HEK293 (cell line): ENCODE results near the gene NFIC.
A peak's percentile ranks its signal among the peaks of the same experiment; 100 is the strongest.

Source experiments
- CTCF ChIA-PET: fragments of 350-600 bp; formaldehyde crosslinking; extraction: SDS; loops from one replicate; lab custom pipeline; 2021; ENCODE audit warnings: antibody characterized with exemption; lab: Yijun Ruan, JAX
- POLR2A ChIA-PET: fragments of 300-600 bp; formaldehyde crosslinking; extraction: SDS; loops from one replicate; lab custom pipeline; 2020; ENCODE audit warnings: antibody characterized with exemption, inconsistent platforms; lab: Yijun Ruan, JAX
- H3K27ac ChIP-seq: fragments of 200-500 bp; sonication (Bioruptor generic); 2 replicates; pipeline ENCODE4 v1.5.1; 2014; ENCODE audit warnings: low read depth, low read length, control low read depth, inconsistent platforms; ENCODE audit errors: extremely low read depth
- H3K36me3 ChIP-seq, 2 experiments: fragments of 200-500 bp in 1 of 2; sonication (Bioruptor generic) in 1 of 2; 1 replicate in 1 of 2; 2 replicates in 1 of 2; pipeline ENCODE4 v1.5.1; 2014 to 2017; ENCODE audit warnings: inconsistent platforms in 2 of 2, low read length in 2 of 2; ENCODE audit not compliant: control insufficient read depth in 2 of 2, insufficient read depth in 1 of 2
- H3K4me1 ChIP-seq: fragments of 200-500 bp; sonication (Bioruptor generic); 2 replicates; pipeline ENCODE4 v1.5.1; 2014; ENCODE audit warnings: mild to moderate bottlenecking, low read length, inconsistent platforms; ENCODE audit not compliant: control insufficient read depth, insufficient read depth
- H3K4me3 ChIP-seq: 2 replicates; pipeline ENCODE4 v1.5.1; 2011; ENCODE audit warnings: low read depth, mild to moderate bottlenecking, control low read depth, low read length, moderate library complexity
- H3K9me3 ChIP-seq: fragments of 200-500 bp; sonication (Bioruptor generic); 2 replicates; pipeline ENCODE4 v1.5.1; 2014; ENCODE audit warnings: low read depth, low read length, inconsistent platforms; ENCODE audit not compliant: control insufficient read depth, insufficient read depth
- EGR2 ChIP-seq: fragments of 450-650 bp; formaldehyde crosslinking; IDR thresholded peaks from 2 replicates; pipeline ENCODE4 v1.5.1; 2016; ENCODE audit warnings: low read depth, missing biosample characterization, missing genetic modification characterization
- SCRT1 ChIP-seq: fragments of 450-650 bp; formaldehyde crosslinking; IDR thresholded peaks from 2 replicates; pipeline ENCODE4 v1.5.1; 2016; ENCODE audit warnings: missing biosample characterization, missing genetic modification characterization, borderline replicate concordance
- SP7 ChIP-seq: fragments of 450-650 bp; formaldehyde crosslinking; IDR thresholded peaks from 2 replicates; pipeline ENCODE4 v1.5.1; 2016; ENCODE audit warnings: missing biosample characterization, missing genetic modification characterization
- ZBTB11 ChIP-seq: fragments of 450-650 bp; formaldehyde crosslinking; conservative IDR thresholded peaks from 2 replicates; pipeline ENCODE4 v1.5.1; 2016; ENCODE audit warnings: low read depth, missing biosample characterization, missing genetic modification characterization
- ZBTB49 ChIP-seq: fragments of 450-650 bp; formaldehyde crosslinking; IDR thresholded peaks from 2 replicates; pipeline ENCODE4 v1.5.1; 2016; ENCODE audit warnings: missing biosample characterization, missing genetic modification characterization, low read depth
- ZNF140 ChIP-seq: fragments of 450-650 bp; formaldehyde crosslinking; IDR thresholded peaks from 2 replicates; pipeline ENCODE4 v1.5.1; 2016; ENCODE audit warnings: missing biosample characterization, missing genetic modification characterization
- ZNF280D ChIP-seq: fragments of 450-650 bp; formaldehyde crosslinking; IDR thresholded peaks from 2 replicates; pipeline ENCODE4 v1.5.1; 2016; ENCODE audit warnings: missing biosample characterization, missing genetic modification characterization
- ZNF324 ChIP-seq: fragments of 450-650 bp; formaldehyde crosslinking; IDR thresholded peaks from 2 replicates; pipeline ENCODE4 v1.5.1; 2016; ENCODE audit warnings: missing biosample characterization, missing genetic modification characterization
- ZNF354C ChIP-seq: fragments of 450-650 bp; formaldehyde crosslinking; IDR thresholded peaks from 2 replicates; pipeline ENCODE4 v1.5.1; 2016; ENCODE audit warnings: missing biosample characterization, missing genetic modification characterization, low read depth, borderline replicate concordance
- ZNF366 ChIP-seq: fragments of 450-650 bp; formaldehyde crosslinking; conservative IDR thresholded peaks from 2 replicates; pipeline ENCODE4 v1.5.1; 2016; ENCODE audit warnings: missing biosample characterization, missing genetic modification characterization
- ZNF391 ChIP-seq: fragments of 450-650 bp; formaldehyde crosslinking; IDR thresholded peaks from 2 replicates; pipeline ENCODE4 v1.5.1; 2016; ENCODE audit warnings: low read depth, missing biosample characterization, missing genetic modification characterization, borderline replicate concordance
- ZNF398 ChIP-seq: fragments of 450-650 bp; formaldehyde crosslinking; IDR thresholded peaks from 2 replicates; pipeline ENCODE4 v1.5.1; 2017; ENCODE audit warnings: missing biosample characterization, missing genetic modification characterization
- ZNF473 ChIP-seq: fragments of 450-650 bp; formaldehyde crosslinking; IDR thresholded peaks from 2 replicates; pipeline ENCODE4 v1.5.1; 2017; ENCODE audit warnings: missing biosample characterization, missing genetic modification characterization
- ZNF48 ChIP-seq: fragments of 450-650 bp; formaldehyde crosslinking; IDR thresholded peaks from 2 replicates; pipeline ENCODE4 v1.5.1; 2016; ENCODE audit warnings: missing biosample characterization, missing genetic modification characterization
- ZNF501 ChIP-seq: fragments of 450-650 bp; formaldehyde crosslinking; IDR thresholded peaks from 2 replicates; pipeline ENCODE4 v1.5.1; 2016; ENCODE audit warnings: missing biosample characterization, missing genetic modification characterization
- ZNF549 ChIP-seq: fragments of 450-650 bp; IDR thresholded peaks from 2 replicates; pipeline ENCODE4 v1.5.1; 2018; ENCODE audit warnings: missing biosample characterization, missing genetic modification characterization, mild to moderate bottlenecking, inconsistent platforms, moderate library complexity
- ZNF555 ChIP-seq: fragments of 450-650 bp; formaldehyde crosslinking; conservative IDR thresholded peaks from 2 replicates; pipeline ENCODE4 v1.5.1; 2017; ENCODE audit warnings: missing biosample characterization, mild to moderate bottlenecking, missing genetic modification characterization, inconsistent platforms
- ZNF560 ChIP-seq: fragments of 450-650 bp; formaldehyde crosslinking; IDR thresholded peaks from 2 replicates; pipeline ENCODE4 v1.5.1; 2017; ENCODE audit warnings: missing biosample characterization, missing genetic modification characterization, borderline replicate concordance
- ZNF623 ChIP-seq: fragments of 450-650 bp; formaldehyde crosslinking; IDR thresholded peaks from 2 replicates; pipeline ENCODE4 v1.5.1; 2016; ENCODE audit warnings: missing biosample characterization, missing genetic modification characterization
- ZNF624 ChIP-seq: fragments of 450-650 bp; formaldehyde crosslinking; IDR thresholded peaks from 2 replicates; pipeline ENCODE4 v1.5.1; 2017; ENCODE audit warnings: missing biosample characterization, missing genetic modification characterization
- ZNF629 ChIP-seq: fragments of 450-650 bp; formaldehyde crosslinking; IDR thresholded peaks from 2 replicates; pipeline ENCODE4 v1.5.1; 2017; ENCODE audit warnings: missing biosample characterization, missing genetic modification characterization
- ZNF654 ChIP-seq: fragments of 450-650 bp; formaldehyde crosslinking; IDR thresholded peaks from 2 replicates; pipeline ENCODE4 v1.5.1; 2016; ENCODE audit warnings: low read depth, missing biosample characterization, missing genetic modification characterization
- ZNF837 ChIP-seq: fragments of 450-650 bp; formaldehyde crosslinking; IDR thresholded peaks from 2 replicates; pipeline ENCODE4 v1.5.1; 2016; ENCODE audit warnings: missing biosample characterization, missing genetic modification characterization
- ZSCAN5A ChIP-seq: fragments of 450-650 bp; formaldehyde crosslinking; IDR thresholded peaks from 2 replicates; pipeline ENCODE4 v1.5.1; 2016; ENCODE audit warnings: missing biosample characterization, missing genetic modification characterization

The NFIC gene

GRCh38 chr19:3324405-3324856, 42.0 kb upstream of the NFIC start:
- ChIA-PET CTCF (interaction anchor here (0.7 to 7.0 kb wide), 9 partner anchors 19 to 161 kb away, joined by 3 to 107 read pairs (median 8); no protein-coding TSS in a partner anchor), POLR2A (no interaction called here)
- Histone ChIP-seq H3K4me1 (no peaks in the 10 kb centered on the region), H3K27ac (no peak overlapping the region), H3K4me3 (no peak overlapping the region), H3K36me3 (no peaks in the 10 kb centered on the region), H3K9me3 (no peaks in the 10 kb centered on the region)
- peak; percentile 30; the same call in 1 of the 2 replicates for TF ChIP-seq ZNF654 (tag by site-specific recombination)
- peak; percentile 55 for TF ChIP-seq SP7 (tag by site-specific recombination)
- peak; percentile 47; the same call in 1 of the 2 replicates for TF ChIP-seq ZNF324
- no peak for TF ChIP-seq ZNF354C
- no peak for TF ChIP-seq ZBTB11
- TF ChIP-seq SCRT1 (tag by site-specific recombination): no peak
- 0 out of 2 replicates have a peak, but pooled peaks have one; percentile 23 for TF ChIP-seq ZBTB49 (tag by site-specific recombination)
- TF ChIP-seq ZNF501: 0 out of 2 replicates have a peak, but pooled peaks have one; percentile 39
- TF ChIP-seq ZNF473 (tag by site-specific recombination): 0 out of 2 replicates have a peak, but pooled peaks have one; percentile 22
- no peak for TF ChIP-seq EGR2 (tag by site-specific recombination)
- TF ChIP-seq ZNF560 (tag by site-specific recombination): no peak
- no peak for TF ChIP-seq ZNF837 (tag by site-specific recombination)
- TF ChIP-seq ZNF366 (tag by site-specific recombination): peak; percentile 42; the same call in 1 of the 2 replicates
- peak; percentile 98 for TF ChIP-seq ZNF280D (tag by site-specific recombination)
- peak; percentile 100 for TF ChIP-seq ZNF623 (tag by site-specific recombination)
- no peak for TF ChIP-seq ZNF48
- TF ChIP-seq ZNF555 (tag by site-specific recombination): no peak
- peak; percentile 58; the same call in 1 of the 2 replicates for TF ChIP-seq ZNF391 (tag by site-specific recombination)
- TF ChIP-seq ZNF549 (tag by site-specific recombination): no peak
- TF ChIP-seq ZNF629: peak; percentile 14; the same call in 1 of the 2 replicates
- no peak for TF ChIP-seq ZNF624 (tag by site-specific recombination)
- peak; percentile 78 for TF ChIP-seq ZSCAN5A (tag by site-specific recombination)
- no peak for TF ChIP-seq ZNF398
- no peak for TF ChIP-seq ZNF140 (tag by site-specific recombination)
